HepG2 (cell line): ENCODE results near the gene SETD7. TPM values are rescaled to one million over a fixed set of nuclear protein-coding genes. Genes with fewer than 3 reads are reported as not detected.
A peak's percentile ranks its signal among the peaks of the same experiment; 100 is the strongest.

Source experiments
- ATAC-seq: fragments of 200-7000 bp; cut with Tn5 transposase; 3 replicates; pipeline ENCODE4 v1.9.1; 2020; ENCODE audit warnings: mild to moderate bottlenecking, moderate library complexity
- BruUV-seq: library from RNA; stranded (reverse); fragments of 400-500 nt; replicated peaks from 2 replicates; lab custom pipeline; 2021; lab: Mats Ljungman, UMichigan
- CTCF ChIA-PET: fragments of 300-600 bp; formaldehyde crosslinking; extraction: SDS; loops from one replicate; lab custom pipeline; 2021; ENCODE audit warnings: low total read pairs, inconsistent platforms, low intra/inter-chr PET ratio; lab: Yijun Ruan, JAX
- POLR2A ChIA-PET: fragments of 350-600 bp; sonication (Branson Sonifier 250); formaldehyde crosslinking; loops from one replicate; lab custom pipeline; 2020; ENCODE audit warnings: antibody characterized with exemption, inconsistent platforms; lab: Yijun Ruan, JAX
- DNase-seq: peaks from one replicate; pipeline ENCODE4 v3.0.0-alpha.2; 2015; ENCODE audit warnings: low spot score
- FAIRE-seq: peaks from 3 replicates; lab custom pipeline; 2011; peaks lifted over from hg19 to GRCh38; lab: Jason Lieb, UNC
- H2AFZ ChIP-seq: one replicate; pipeline ENCODE4 v1.6.1; 2011; ENCODE audit warnings: low read length, inconsistent platforms
- H3K27ac ChIP-seq: fragments of 300-600 bp; 3 replicates; pipeline ENCODE4 v1.8.0; 2011; ENCODE audit warnings: mixed run types, mild to moderate bottlenecking, mixed read lengths, low read length, inconsistent platforms; ENCODE audit not compliant: insufficient read depth; ENCODE audit errors: extremely low read length
- H3K27me3 ChIP-seq, 2 experiments: fragments of 200-600 bp in 1 of 2; 2 replicates in 1 of 2; 3 replicates in 1 of 2; pipeline versions ENCODE4 v1.6.0 to v1.8.0; 2011; ENCODE audit warnings: low read length in 2 of 2, mild to moderate bottlenecking in 2 of 2, moderate library complexity in 2 of 2, inconsistent platforms in 1 of 2; ENCODE audit not compliant: insufficient read depth in 2 of 2, control insufficient read depth in 1 of 2
- H3K36me3 ChIP-seq, 2 experiments: fragments of 200-600 bp in 1 of 2; replicated peaks in 1 of 2; 2 replicates in 1 of 2; 3 replicates in 1 of 2; pipeline versions ENCODE4 v1.5.1 to v1.8.0; 2011; ENCODE audit warnings: low read length in 2 of 2, inconsistent platforms in 1 of 2; ENCODE audit not compliant: insufficient read depth in 2 of 2, control insufficient read depth in 1 of 2
- H3K4me1 ChIP-seq: 2 replicates; pipeline ENCODE4 v1.5.1; 2012; ENCODE audit warnings: low read length, inconsistent platforms; ENCODE audit not compliant: insufficient read depth
- H3K4me2 ChIP-seq: 2 replicates; pipeline ENCODE4 v1.6.0; 2011; ENCODE audit warnings: low read depth, low read length, inconsistent platforms
- H3K4me3 ChIP-seq, 3 experiments: fragments of 200-600 bp in 1 of 3; sonication (generic), shearing (Covaris generic) in 1 of 3; replicated peaks in 1 of 3; 2 replicates each; pipeline ENCODE4 v1.5.1; 2011 to 2016; ENCODE audit warnings: low read length in 3 of 3, inconsistent platforms in 2 of 3, low read depth in 2 of 3, mild to moderate bottlenecking in 2 of 3, control low read depth in 1 of 3, mixed read lengths in 1 of 3; ENCODE audit not compliant: insufficient read depth in 1 of 3
- H3K79me2 ChIP-seq: one replicate; pipeline ENCODE4 v1.6.1; 2011; ENCODE audit warnings: low read length, inconsistent platforms; ENCODE audit not compliant: insufficient read depth
- H3K9ac ChIP-seq: 2 replicates; pipeline ENCODE4 v1.6.0; 2011; ENCODE audit warnings: mild to moderate bottlenecking, low read depth, low read length, inconsistent platforms; ENCODE audit not compliant: insufficient read depth
- H3K9me3 ChIP-seq: 2 replicates; pipeline ENCODE4 v1.5.1; 2012; ENCODE audit warnings: mild to moderate bottlenecking, low read length
- H4K20me1 ChIP-seq: 2 replicates; pipeline ENCODE4 v1.6.0; 2011; ENCODE audit warnings: inconsistent platforms, mild to moderate bottlenecking, low read length, moderate library complexity; ENCODE audit not compliant: insufficient read depth
- FOXA1 ChIP-seq, 2 experiments: fragments of 450-650 bp in 1 of 2; sonication (generic) in 1 of 2; formaldehyde crosslinking in 1 of 2; IDR thresholded peaks; 2 replicates each; pipeline versions ENCODE4 v1.4.0 to v1.6.1; 2016 to 2020; ENCODE audit warnings: missing genetic modification reagents in 1 of 2
- HOXA5 ChIP-seq: sonication (generic); formaldehyde crosslinking; IDR thresholded peaks from 2 replicates; pipeline ENCODE4 v1.4.0; 2020; ENCODE audit warnings: missing genetic modification reagents
- KDM6A ChIP-seq: IDR thresholded peaks from 2 replicates; pipeline ENCODE4 v1.6.1; 2016; ENCODE audit warnings: low read depth
- MTF2 ChIP-seq: sonication (generic); formaldehyde crosslinking; IDR thresholded peaks from 2 replicates; pipeline ENCODE4 v1.5.0; 2020; ENCODE audit warnings: missing genetic modification reagents, borderline replicate concordance
- REST ChIP-seq, 2 experiments: IDR thresholded peaks; 2 replicates each; pipeline ENCODE4 v1.6.1; 2011 to 2012; ENCODE audit warnings: low read length in 2 of 2, borderline replicate concordance in 1 of 2, low read depth in 1 of 2, mild to moderate bottlenecking in 1 of 2, moderate library complexity in 1 of 2
- ZNF674 ChIP-seq: sonication (generic); formaldehyde crosslinking; IDR thresholded peaks from 2 replicates; pipeline ENCODE4 v1.5.0; 2020; ENCODE audit warnings: low read depth, mild to moderate bottlenecking, missing genetic modification reagents
- ZNF766 ChIP-seq: sonication (generic); formaldehyde crosslinking; IDR thresholded peaks from 2 replicates; pipeline ENCODE4 v1.5.0; 2020; ENCODE audit warnings: missing genetic modification reagents, borderline replicate concordance
- WGBS: methylation state at CpG from one replicate; pipeline ENCODE4 v1.1.6; 2017; ENCODE audit warnings: low lambda C conversion rate; 5-methylcytosine and 5-hydroxymethylcytosine counted together
- in situ Hi-C: cut with HindIII; loops from 2 replicates; pipeline ENCODE4 v1.10.0; 2017; ENCODE audit warnings: low pct_unique_long_range_greater_than_20kb; ENCODE audit not compliant: extremely low pct_ligation_motif_present
- intact Hi-C: fragments of 100-400 bp; cut with micrococcal nuclease; formaldehyde crosslinking; loops from one replicate; pipeline ENCODE4 v1.10.0; 2022; ENCODE audit not compliant: unreplicated experiment
- polyA plus RNA-seq, 8 experiments: library from polyadenylated mRNA; depleted of rRNA in 3 of 8; stranded (reverse) in 7 of 8; unstranded in 1 of 8; fragments of >200 nt; fragmentation: Illumina TruSeq in 4 of 8; extraction: Trizol in 4 of 8; gene quantifications; 2 replicates each; pipeline versions ENCODE4 v1.2.1 to v1.2.3, GENCODE V29; 2011 to 2016; ENCODE audit warnings: low read depth in 4 of 8, missing spikeins in 1 of 8, mixed read lengths in 1 of 8; ENCODE audit not compliant: insufficient read depth in 1 of 8
- total RNA-seq, 5 experiments: library from RNA; depleted of rRNA; stranded (reverse); fragments of >200 nt; fragmentation: Illumina TruSeq; extraction: Trizol; gene quantifications; 2 replicates each; pipeline ENCODE4 v1.2.3, GENCODE V29; 2016; ENCODE audit warnings: low read depth in 1 of 5

Gene SETD7
- total and polyA plus RNA-seq, 2 of the 13 experiments (the other 11 are each of a cell fraction or from before 2014, with no cell fraction given): 0.08 to 0.22 TPM

- intact Hi-C loops: no loop called here
- H3K27me3 ChIP-seq: no peaks in the 10 kb centered on the region; a peak in 1 of 5 replicates
- in situ Hi-C loops: no loop called here
- H3K79me2 ChIP-seq: peaks cover 44% of the 10 kb centered on the region
- peaks cover 20% of the 10 kb centered on the region for H3K4me1 ChIP-seq
- ChIA-PET CTCF (no interaction called here), POLR2A (no interaction called here)
- no peak overlapping the region for H3K9ac ChIP-seq
- no peak overlapping the region for H2AFZ ChIP-seq
- H3K4me3 ChIP-seq: no peak overlapping the region
- peaks cover 4% of the 10 kb centered on the region; the same call in 1 of the 2 replicates for H4K20me1 ChIP-seq
- TF ChIP-seq ZNF766 (CRISPR knock-in tag) (no peak), REST (IDR thresholded peaks at IDR 0.05; ENCODE audit: borderline replicate concordance in 1 of 2, low read depth in 1 of 2, low read length in 2 of 2) (peak in 1 of 2 experiments; percentile 37; a peak in 1 of 4 replicates), KDM6A (CRISPR knock-in tag) (no peak)
- peaks cover 5 to 17% of the 10 kb centered on the region in 2 experiments for H3K36me3 ChIP-seq
- peak; percentile 34; the same call in 2 of the 3 replicates for ATAC-seq
- H3K27ac ChIP-seq: no peak overlapping the region
- no TSS peak for BruUV-seq
- no peak for DNase-seq
- no peak overlapping the region for H3K4me2 ChIP-seq
- peaks cover 6% of the 10 kb centered on the region; the same call in 1 of the 2 replicates for H3K9me3 ChIP-seq
- no peak for FAIRE-seq
Observed at GRCh38 chr4:139470295-139470694, 85.7 kb downstream of the SETD7 start.

GRCh38 chr4:139469869-139470268, 86.2 kb downstream of the SETD7 start:
- no TSS peak for BruUV-seq
- FAIRE-seq (no peak), ATAC-seq (peak; percentile 85), DNase-seq (no peak)
- Histone ChIP-seq H3K4me2 (no peak overlapping the region), H3K9ac (no peak overlapping the region), H3K79me2 (peaks cover 44% of the 10 kb centered on the region), H4K20me1 (peaks cover 4% of the 10 kb centered on the region; the same call in 1 of the 2 replicates), H3K4me1 (peaks cover 20% of the 10 kb centered on the region), H3K9me3 (peaks cover 6% of the 10 kb centered on the region; the same call in 1 of the 2 replicates), H2AFZ (no peak overlapping the region), H3K27me3 (no peaks in the 10 kb centered on the region; a peak in 1 of 5 replicates), H3K36me3 (peaks cover 5 to 17% of the 10 kb centered on the region in 2 experiments), H3K4me3 (no peak overlapping the region), H3K27ac (no peak overlapping the region)
- CTCF ChIA-PET: no interaction called here
- 56% methylated on average over 1 of the region's 1 CpG for WGBS
- in situ Hi-C loops: no loop called here
- intact Hi-C loops: no loop called here
- POLR2A ChIA-PET: no interaction called here
- TF ChIP-seq ZNF674: no peak
- TF ChIP-seq MTF2 (CRISPR knock-in tag): no peak
- TF ChIP-seq HOXA5 (CRISPR knock-in tag): no peak
- no peak for TF ChIP-seq FOXA1 (IDR thresholded peaks at IDR 0.05)
- TF ChIP-seq FOXA1 (CRISPR knock-in tag; IDR thresholded peaks at IDR 0.05): peak; percentile 86
